Activated effector memory CD4-positive, alpha-beta T cell treated with anti-CD3 and anti-CD28 coated beads, Interleukin-2, amount 50 U/mL, for 16 hours (primary cell): ENCODE results near the gene SMCO2.

Experiments used
- DNase-seq: peaks from one replicate; pipeline ENCODE4 v3.0.0-alpha.2; 2020

Gene SMCO2

GRCh38 chr12:27446436-27446835, at the start of gene SMCO2:
SMCO2 (plus strand) TSS chr12:27446736; CDS start chr12:27470632, 23,896 bp downstream.
- no peak for DNase-seq

GRCh38 chr12:27398466-27398865, 48.1 kb upstream of the SMCO2 start:
- DNase-seq: no peak

GRCh38 chr12:27399074-27399473, 47.5 kb upstream of the SMCO2 start:
- DNase-seq: no peak

GRCh38 chr12:27400856-27401354, 45.6 kb upstream of the SMCO2 start:
- DNase-seq: no peak

GRCh38 chr12:27412047-27412446, 34.5 kb upstream of the SMCO2 start:
- no peak for DNase-seq

GRCh38 chr12:27422697-27423096, 23.8 kb upstream of the SMCO2 start:
- no peak for DNase-seq

GRCh38 chr12:27424631-27425230, 21.8 kb upstream of the SMCO2 start:
- no peak for DNase-seq

- no peak for DNase-seq
These were observed 21.2 kb upstream of the SMCO2 start for GRCh38 chr12:27425306-27425705.

GRCh38 chr12:27426743-27427487, 19.6 kb upstream of the SMCO2 start:
- DNase-seq: no peak

- no peak for DNase-seq
These were observed 18.7 kb upstream of the SMCO2 start for GRCh38 chr12:27427824-27428223.

GRCh38 chr12:27428466-27428865, 18.1 kb upstream of the SMCO2 start:
- no peak for DNase-seq

- DNase-seq: no peak
These were observed 16.9 kb upstream of the SMCO2 start for GRCh38 chr12:27429606-27430005.

GRCh38 chr12:27431185-27431584, 15.4 kb upstream of the SMCO2 start:
- no peak for DNase-seq

- DNase-seq: no peak
These were observed 11.6 kb upstream of the SMCO2 start for GRCh38 chr12:27434673-27435565.

GRCh38 chr12:27436029-27436428, 10.5 kb upstream of the SMCO2 start:
- no peak for DNase-seq

GRCh38 chr12:27436768-27437167, 9.8 kb upstream of the SMCO2 start:
- DNase-seq: no peak

- DNase-seq: no peak
These were observed 8.7 kb upstream of the SMCO2 start for GRCh38 chr12:27437839-27438238.

GRCh38 chr12:27447761-27448160, 1.2 kb downstream of the SMCO2 start:
- no peak for DNase-seq

- DNase-seq: no peak
These were observed 2.5 kb downstream of the SMCO2 start for GRCh38 chr12:27449026-27449425.

- no peak for DNase-seq
These were observed 3.5 kb downstream of the SMCO2 start for GRCh38 chr12:27449893-27450534.

- DNase-seq: no peak
These were observed 4.7 kb downstream of the SMCO2 start for GRCh38 chr12:27451036-27451825.

GRCh38 chr12:27453421-27453820, 6.9 kb downstream of the SMCO2 start:
- DNase-seq: no peak
